ENCODE measurements around the gene IDS. TPM values are rescaled to one million over a fixed set of nuclear protein-coding genes. Genes with fewer than 3 reads are reported as not detected.
A peak's percentile ranks its signal among the peaks of the same experiment; 100 is the strongest.
"Not testable (repeated sequence)": the region's sequence is repeated elsewhere in the genome, so short reads cannot be mapped to it uniquely, and the experiment has no call there.

The IDS gene
- total RNA-seq, result 55.4 TPM

- peak; percentile 86 for DNase-seq (ENCODE audit: low spot score)
Observed at GRCh38 chrX:149504915-149505651, at the start of gene IDS. Gene IDS, minus strand, starts transcription at chrX:149505306. Its CDS starts 169 bp downstream, at chrX:149505137.

GRCh38 chrX:149551939-149552248, 46.8 kb upstream of the IDS start:
- DNase-seq (ENCODE audit: low spot score), result not testable (repeated sequence)

- DNase-seq (ENCODE audit: low spot score), result not testable (repeated sequence)
Observed at GRCh38 chrX:149551245-149551938, 46.3 kb upstream of the IDS start.

- DNase-seq (ENCODE audit: low spot score), result not testable (repeated sequence)
Observed at GRCh38 chrX:149550454-149550853, 45.3 kb upstream of the IDS start.

- not testable (repeated sequence) for DNase-seq (ENCODE audit: low spot score)
Observed at GRCh38 chrX:149549701-149550100, 44.6 kb upstream of the IDS start, which contains the start of gene HSFX3. Gene HSFX3, minus strand, starts transcription at chrX:149549924. Its CDS starts 72 bp downstream, at chrX:149549852.

GRCh38 chrX:149547782-149548181, 42.7 kb upstream of the IDS start:
- not testable (repeated sequence) for DNase-seq (ENCODE audit: low spot score)

GRCh38 chrX:149546962-149547361, 41.9 kb upstream of the IDS start:
- DNase-seq (ENCODE audit: low spot score), result not testable (repeated sequence)

- not testable (repeated sequence) for DNase-seq (ENCODE audit: low spot score)
Observed at GRCh38 chrX:149545545-149546543, 40.7 kb upstream of the IDS start.

- DNase-seq (ENCODE audit: low spot score), result no peak
Observed at GRCh38 chrX:149541521-149542047, 36.5 kb upstream of the IDS start.

GRCh38 chrX:149540621-149541520, 35.8 kb upstream of the IDS start, which contains the start of gene EOLA1:
Gene EOLA1, plus strand, starts transcription at chrX:149541012. Its CDS starts 4,619 bp downstream, at chrX:149545631.
- DNase-seq (ENCODE audit: low spot score), result peak; percentile 89

- DNase-seq (ENCODE audit: low spot score), result peak; percentile 93
Observed at GRCh38 chrX:149540131-149540620, 35.1 kb upstream of the IDS start.

GRCh38 chrX:149539283-149540130, 34.4 kb upstream of the IDS start:
- DNase-seq (ENCODE audit: low spot score), result peak; percentile 87

GRCh38 chrX:149537474-149537873, 32.4 kb upstream of the IDS start:
- not testable (repeated sequence) for DNase-seq (ENCODE audit: low spot score)

- not testable (repeated sequence) for DNase-seq (ENCODE audit: low spot score)
Observed at GRCh38 chrX:149534926-149535602, 30.0 kb upstream of the IDS start.

- DNase-seq (ENCODE audit: low spot score), result not testable (repeated sequence)
Observed at GRCh38 chrX:149533999-149534398, 28.9 kb upstream of the IDS start.

- DNase-seq (ENCODE audit: low spot score), result not testable (repeated sequence)
Observed at GRCh38 chrX:149532868-149533267, 27.8 kb upstream of the IDS start.

- DNase-seq (ENCODE audit: low spot score), result no peak
Observed at GRCh38 chrX:149531599-149531998, 26.5 kb upstream of the IDS start.

- DNase-seq (ENCODE audit: low spot score), result no peak
Observed at GRCh38 chrX:149528381-149528780, 23.3 kb upstream of the IDS start.

GRCh38 chrX:149527705-149528104, 22.6 kb upstream of the IDS start:
- no peak for DNase-seq (ENCODE audit: low spot score)
